Panc1 (cell line): ENCODE data around the gene ILDR1.

Experiments
- CTCF ChIP-seq: fragments of 450-650 bp; IDR thresholded peaks from 2 replicates; pipeline ENCODE4 v1.5.1; 2017; ENCODE audit warnings: mild to moderate bottlenecking
- POLR2AphosphoS5 ChIP-seq: IDR thresholded peaks from 2 replicates; pipeline ENCODE4 v1.6.1; 2012; ENCODE audit warnings: mild to moderate bottlenecking, low read depth, low read length, moderate library complexity

- TF ChIP-seq CTCF (no peak), POLR2AphosphoS5 (no peak)
Observed at GRCh38 chr3:122021037-122021436, 1.0 kb downstream of the ILDR1 start.
